GM19099 (cell line): ENCODE results near the gene SKI.

Experiments
- POLR2A ChIP-seq: IDR thresholded peaks from 3 replicates; pipeline ENCODE4 v1.6.1; 2011; ENCODE audit warnings: low read depth; ENCODE audit not compliant: insufficient read length; ENCODE audit errors: extremely low read depth

SKI gene

GRCh38 chr1:2229037-2229864 is 1.1 kb downstream of the SKI start:
- TF ChIP-seq POLR2A = peak; percentile 22

GRCh38 chr1:2229911-2230731 is 2.0 kb downstream of the SKI start:
- no peak for TF ChIP-seq POLR2A

- no peak for TF ChIP-seq POLR2A
Observed at GRCh38 chr1:2230781-2231531, 2.8 kb downstream of the SKI start.

- no peak for TF ChIP-seq POLR2A
Observed at GRCh38 chr1:2231532-2232254, 3.6 kb downstream of the SKI start.

- TF ChIP-seq POLR2A = no peak
Observed at GRCh38 chr1:2232255-2232915, 4.3 kb downstream of the SKI start.

GRCh38 chr1:2232916-2233438 is 4.9 kb downstream of the SKI start:
- TF ChIP-seq POLR2A = no peak

- TF ChIP-seq POLR2A = no peak
Observed at GRCh38 chr1:2233468-2233867, 5.3 kb downstream of the SKI start.

- TF ChIP-seq POLR2A = peak; percentile 37
Observed at GRCh38 chr1:2233997-2234761, 6.1 kb downstream of the SKI start.

GRCh38 chr1:2234762-2235113 is 6.6 kb downstream of the SKI start:
- no peak for TF ChIP-seq POLR2A

- TF ChIP-seq POLR2A = no peak
Observed at GRCh38 chr1:2235300-2235998, 7.3 kb downstream of the SKI start.

- TF ChIP-seq POLR2A = no peak
Observed at GRCh38 chr1:2236695-2237677, 8.9 kb downstream of the SKI start.

GRCh38 chr1:2237773-2238172 is 9.7 kb downstream of the SKI start:
- no peak for TF ChIP-seq POLR2A
